Measurements from ENCODE around the gene USH1C.

The USH1C gene

DNA sequence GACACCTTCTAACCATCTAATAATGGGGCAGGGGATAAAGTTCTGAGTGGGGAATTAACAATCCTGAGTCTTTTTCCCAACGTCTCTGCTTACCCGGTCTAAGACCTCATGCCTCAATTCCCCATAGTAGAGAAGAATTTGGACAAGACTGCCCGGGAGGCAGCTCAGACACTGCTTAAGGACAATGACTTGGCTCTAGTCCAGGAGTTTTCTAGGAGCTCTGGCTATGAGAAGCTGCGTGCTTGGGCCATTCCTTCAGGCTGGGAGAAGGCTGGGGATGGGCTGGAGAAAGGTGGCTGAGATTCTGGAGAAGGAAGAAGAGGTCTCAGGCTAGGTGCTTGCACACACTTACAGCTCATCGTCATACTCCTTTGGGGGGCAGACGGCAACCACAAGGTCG is 47.8 kb downstream of the USH1C start:
- DNase-seq: no peak

DNA sequence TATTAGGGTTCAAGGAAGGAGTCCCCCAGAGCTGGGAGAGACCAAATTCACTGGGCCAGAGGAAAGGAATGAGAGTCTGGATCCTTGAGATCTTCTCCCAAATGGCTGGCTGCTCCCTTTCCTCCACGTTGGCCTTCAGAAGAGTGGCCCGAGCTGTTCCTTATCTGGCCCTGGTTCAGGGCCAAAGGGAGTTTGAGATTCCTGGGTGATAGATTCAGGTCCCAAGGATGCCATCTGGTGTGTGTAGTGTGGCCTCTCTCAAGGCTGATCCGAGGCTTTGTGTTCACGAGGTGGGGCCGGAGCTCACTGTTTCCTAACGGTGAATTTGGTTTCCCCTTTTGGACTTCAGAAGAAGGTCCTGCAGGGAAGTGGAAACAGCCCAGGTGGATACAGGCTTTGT is 50.2 kb downstream of the USH1C start:
- DNase-seq: no peak

DNA sequence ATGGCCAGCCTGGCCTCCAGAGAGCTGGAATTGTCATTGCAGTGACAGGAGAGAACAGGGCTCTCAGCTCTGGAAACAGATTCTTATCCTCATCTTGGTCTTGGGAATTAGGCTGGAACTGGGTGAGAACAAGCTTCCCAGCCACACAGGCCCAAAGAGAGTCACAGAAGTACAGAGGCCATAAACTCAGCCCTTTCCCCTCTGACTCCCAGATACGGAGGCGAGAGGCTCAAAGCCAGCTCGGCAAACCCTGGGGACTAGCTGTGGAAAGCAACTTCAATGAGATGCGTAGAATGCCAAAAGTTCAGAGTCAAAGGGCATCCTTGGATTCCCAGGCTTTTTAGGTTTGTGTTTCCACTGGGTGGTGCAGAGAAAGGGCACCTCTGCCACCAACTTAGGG is 53.3 kb downstream of the USH1C start:
- DNase-seq: no peak

GRCh38 chr11:17490232-17490631 is 54.0 kb downstream of the USH1C start:
- DNase-seq: no peak

DNA sequence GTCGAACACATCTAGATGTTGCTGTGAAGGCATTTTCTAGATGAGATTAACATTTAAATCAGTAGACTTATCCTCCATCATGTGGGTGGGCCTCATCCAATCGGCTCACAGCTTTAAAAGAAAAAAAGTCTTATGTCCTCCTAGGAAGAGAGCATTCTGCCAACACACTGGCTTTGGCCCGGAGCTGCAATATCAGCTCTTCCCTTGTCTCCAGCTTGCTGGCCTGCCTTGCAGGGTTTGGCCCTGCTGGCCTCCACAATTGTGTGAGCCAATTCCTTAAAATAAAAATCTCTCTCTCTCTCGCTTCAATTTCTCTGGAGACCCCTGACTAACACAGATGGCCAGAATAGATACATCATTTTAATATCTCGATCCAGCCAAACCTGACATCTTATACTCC is 54.5 kb downstream of the USH1C start:
- no peak for DNase-seq

- no peak for DNase-seq
These were observed 55.7 kb downstream of the USH1C start for GRCh38 chr11:17488563-17488962.

GRCh38 chr11:17486646-17487045 is 57.6 kb downstream of the USH1C start:
- DNase-seq: no peak

GRCh38 chr11:17483505-17483904 is 60.7 kb downstream of the USH1C start:
- no peak for DNase-seq

- DNase-seq: no peak
These were observed 62.3 kb downstream of the USH1C start for GRCh38 chr11:17481905-17482304.

DNA sequence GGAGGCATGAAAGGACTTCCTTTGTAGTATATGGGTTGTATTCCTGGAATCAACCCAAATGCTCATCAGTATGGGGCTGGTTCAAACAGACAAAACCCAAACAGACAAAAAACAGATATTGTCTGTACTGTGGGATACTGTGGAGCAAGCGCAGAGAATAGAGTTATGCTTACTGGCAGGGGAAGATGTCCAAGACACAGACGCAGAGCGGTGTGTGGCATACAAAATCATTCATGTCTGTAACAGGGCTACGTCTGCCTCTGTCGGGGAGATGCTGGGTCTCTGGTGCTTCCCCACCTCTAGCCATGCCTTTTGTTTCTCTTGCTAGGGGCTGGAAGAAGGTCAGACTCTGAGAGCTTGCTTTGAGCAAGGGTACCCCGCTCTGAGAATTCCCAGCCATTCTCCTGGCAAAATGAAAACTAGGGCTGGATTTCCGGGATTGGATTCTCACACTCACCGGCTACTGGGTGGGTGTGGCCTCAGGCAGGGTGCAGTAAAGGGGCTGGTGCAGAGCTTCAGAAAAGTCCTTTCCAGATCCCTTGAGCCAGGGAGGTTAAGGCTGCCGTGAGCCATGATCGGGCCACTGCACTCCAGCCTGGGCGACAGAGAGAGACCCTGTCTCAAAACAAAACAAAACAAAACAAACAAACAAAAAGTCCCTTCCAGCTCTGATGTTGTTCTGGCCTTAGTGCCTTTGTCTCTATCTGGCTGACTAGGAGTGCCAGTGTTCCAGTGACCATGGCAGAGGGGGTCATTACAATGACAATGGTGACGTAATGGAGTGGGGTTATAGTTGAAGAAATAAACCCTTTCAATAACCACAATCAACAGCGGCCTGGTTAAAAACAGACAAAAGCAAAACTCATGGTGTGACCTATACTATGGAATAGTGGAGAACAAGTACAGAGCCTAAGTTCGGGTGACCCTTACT is 64.7 kb downstream of the USH1C start:
- DNase-seq: no peak

DNA sequence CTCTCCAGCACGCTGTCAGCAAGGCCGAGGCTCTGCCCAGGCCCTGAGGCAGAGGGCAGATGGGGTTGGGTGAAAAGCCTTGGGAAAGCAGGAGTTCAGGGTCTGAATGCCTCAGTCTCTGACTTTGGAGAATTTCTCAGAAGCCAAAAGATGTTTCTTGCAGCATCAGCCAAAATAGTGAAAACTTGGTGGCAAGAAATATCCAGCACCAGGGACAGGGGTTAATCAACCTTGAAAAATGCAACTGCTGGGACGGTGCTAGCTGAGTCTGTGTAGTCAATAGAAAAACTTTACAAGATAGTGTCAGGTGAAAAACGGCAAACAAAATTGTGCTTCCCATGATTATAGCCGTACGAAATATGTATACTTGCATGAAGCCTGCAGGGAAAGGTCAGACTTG is 66.1 kb downstream of the USH1C start:
- no peak for DNase-seq

- no peak for DNase-seq
These were observed 66.9 kb downstream of the USH1C start for GRCh38 chr11:17477361-17477760.

- DNase-seq: no peak
These were observed 67.2 kb downstream of the USH1C start for GRCh38 chr11:17477084-17477333.

GRCh38 chr11:17476317-17477083 is 67.7 kb downstream of the USH1C start, which contains the start of gene ABCC8:
TSS of gene ABCC8 (minus strand) at chr11:17476845. CDS start at chr11:17476776, 69 bp downstream.
- DNase-seq: no peak

DNA sequence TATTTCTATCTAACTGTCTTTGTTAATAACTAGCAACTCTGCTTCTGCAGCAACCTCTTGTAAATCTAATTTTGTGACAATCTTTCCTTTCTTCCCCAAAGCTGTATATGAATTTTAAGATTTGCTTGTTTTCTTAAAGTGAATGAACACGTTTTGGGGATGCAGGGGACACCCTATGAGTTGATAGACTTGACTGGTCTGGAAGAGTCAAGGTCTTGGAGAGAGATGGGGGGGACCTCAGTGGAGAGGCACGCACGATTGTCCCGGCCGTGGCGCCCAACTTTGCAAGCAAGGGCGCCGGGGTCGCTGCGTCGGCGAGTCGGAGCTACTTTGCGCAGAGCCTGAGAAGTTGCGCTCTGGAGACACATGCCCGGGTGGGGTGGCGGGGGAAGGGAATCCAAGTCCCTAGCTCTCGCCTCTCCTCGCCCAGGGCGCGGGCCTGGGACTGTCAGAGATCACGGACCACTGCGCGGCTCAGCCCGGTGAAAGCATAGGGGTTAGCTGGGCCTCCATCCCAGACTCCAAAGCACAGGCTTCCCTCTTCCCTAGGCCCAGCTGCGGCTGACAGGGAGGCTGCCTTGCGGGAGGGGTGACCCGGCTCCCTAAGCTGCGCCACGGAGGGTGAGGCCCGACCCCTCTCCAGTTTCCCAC is 68.4 kb downstream of the USH1C start:
- no peak for DNase-seq

GRCh38 chr11:17473071-17473744 is 71.0 kb downstream of the USH1C start:
- DNase-seq: no peak

GRCh38 chr11:17472467-17472866 is 71.7 kb downstream of the USH1C start:
- no peak for DNase-seq

GRCh38 chr11:17471501-17471900 is 72.7 kb downstream of the USH1C start:
- no peak for DNase-seq

- DNase-seq: no peak
These were observed 74.2 kb downstream of the USH1C start for GRCh38 chr11:17469998-17470397.

GRCh38 chr11:17468122-17468521 is 76.1 kb downstream of the USH1C start:
- DNase-seq: no peak

- no peak for DNase-seq
These were observed 80.6 kb downstream of the USH1C start for GRCh38 chr11:17463546-17464174.

DNA sequence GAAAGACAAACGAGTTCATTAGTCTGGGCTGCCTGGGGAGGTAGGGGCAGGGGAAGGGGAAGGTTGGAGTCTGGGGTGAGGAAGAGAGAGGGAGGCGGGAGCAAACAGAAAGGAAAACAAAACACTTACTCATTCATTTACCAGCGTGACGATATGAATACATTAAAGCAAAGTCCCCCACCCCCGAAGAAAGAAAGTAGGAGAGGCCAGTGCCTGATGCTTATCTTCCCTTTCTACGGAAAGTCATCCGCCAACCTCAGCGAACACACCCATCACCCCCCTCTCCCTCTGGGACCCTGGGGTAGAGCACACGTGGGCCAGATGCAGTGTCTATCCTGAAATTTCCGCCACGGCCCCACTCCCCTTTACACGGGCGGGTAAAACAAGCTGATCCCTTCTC is 81.3 kb downstream of the USH1C start:
- no peak for DNase-seq

- DNase-seq: no peak
These were observed 83.8 kb downstream of the USH1C start for GRCh38 chr11:17460406-17460805.
